Astrocyte of the cerebellum (primary cell): ENCODE results near the gene SPACA7.

Experiments
- DNase-seq: peaks from one replicate; pipeline ENCODE4 v3.0.0-alpha.2; 2011; ENCODE audit warnings: low read depth
- H3K4me3 ChIP-seq: 2 replicates; pipeline ENCODE4 v1.5.1; 2011; ENCODE audit warnings: mild to moderate bottlenecking, low read depth, low read length, moderate library complexity
- CTCF ChIP-seq: IDR thresholded peaks from 2 replicates; pipeline ENCODE4 v1.5.1; 2012; ENCODE audit warnings: low read length, low read depth, moderate library complexity, mild to moderate bottlenecking; ENCODE audit errors: missing control alignments
- in situ Hi-C: cut with HindIII; loops from 2 replicates; pipeline ENCODE4 v1.10.0; 2017; ENCODE audit warnings: low sequenced_read_pairs

SPACA7 gene

GRCh38 chr13:112442483-112443090 lies 66.4 kb downstream of the SPACA7 start:
- H3K4me3 ChIP-seq, result no peak overlapping the region
- DNase-seq, result no peak
- in situ Hi-C loops, result no loop called here
- no peak for TF ChIP-seq CTCF

GRCh38 chr13:112443191-112443994 lies 67.2 kb downstream of the SPACA7 start:
- no peak overlapping the region for H3K4me3 ChIP-seq
- in situ Hi-C loops, result no loop called here
- DNase-seq, result no peak
- peak; percentile 42 for TF ChIP-seq CTCF

GRCh38 chr13:112443995-112444311 lies 67.8 kb downstream of the SPACA7 start:
- DNase-seq, result peak; percentile 19
- peak; percentile 92 for TF ChIP-seq CTCF
- in situ Hi-C loops, result no loop called here
- H3K4me3 ChIP-seq, result no peak overlapping the region

GRCh38 chr13:112444416-112445399 lies 68.6 kb downstream of the SPACA7 start:
- in situ Hi-C loops, result no loop called here
- TF ChIP-seq CTCF, result no peak
- DNase-seq, result no peak
- H3K4me3 ChIP-seq, result no peak overlapping the region

GRCh38 chr13:112445411-112446271 lies 69.5 kb downstream of the SPACA7 start:
- H3K4me3 ChIP-seq, result no peak overlapping the region
- DNase-seq, result no peak
- no peak for TF ChIP-seq CTCF
- in situ Hi-C loops, result no loop called here

- DNase-seq, result no peak
- in situ Hi-C loops, result no loop called here
- H3K4me3 ChIP-seq, result no peak overlapping the region
- no peak for TF ChIP-seq CTCF
Observed at GRCh38 chr13:112446347-112446861, 70.2 kb downstream of the SPACA7 start.
